Pancreas (tissue), 10 donors: Measurements from ENCODE around the gene HDGFL3. TPM values are rescaled to one million over a fixed set of nuclear protein-coding genes. Genes with fewer than 3 reads are reported as not detected.

Source experiments
- ATAC-seq, 4 donors: fragments of 200-7000 bp; cut with Tn5 transposase; one replicate each; pipeline versions ENCODE4 v1.8.0 to v1.9.1; 2020; ENCODE audit warnings: mild to moderate bottlenecking in 4 of 4, moderate library complexity in 4 of 4
- DNase-seq, 6 donors: peaks; one replicate each; pipeline ENCODE4 v3.0.0-alpha.2; 2020
- FAIRE-seq: peaks from 2 replicates; lab custom pipeline; 2012; peaks lifted over from hg19 to GRCh38; lab: Jason Lieb, UNC
- H3K27ac ChIP-seq, 4 donors: fragments of 200-600 bp; sonication (generic); 1 replicate in 3 of 4; 2 replicates in 1 of 4; pipeline versions ENCODE4 v1.5.0 to v1.8.0; 2020
- H3K27me3 ChIP-seq, 4 donors: fragments of 200-600 bp; one replicate each; pipeline ENCODE4 v1.8.0; 2021
- H3K36me3 ChIP-seq, 3 donors: fragments of 200-600 bp; sonication (generic) in 1 of 3; one replicate each; pipeline versions ENCODE4 v1.5.0 to v1.8.0; 2020 to 2021
- H3K4me1 ChIP-seq, 3 donors: fragments of 200-600 bp; one replicate each; pipeline ENCODE4 v1.8.0; 2021
- H3K4me3 ChIP-seq, 4 donors: fragments of 200-600 bp; sonication (generic) in 2 of 4; one replicate each; pipeline versions ENCODE4 v1.5.0 to v1.8.0; 2020 to 2021
- H3K9me3 ChIP-seq, 4 donors: fragments of 200-600 bp; one replicate each; pipeline ENCODE4 v1.8.0; 2021
- WGBS, 2 donors: extraction: QIAGEN DNeasy Blood & Tissue Kit; methylation state at CpG; one replicate each; pipeline ENCODE4 v1.1.7; 2013; 5-methylcytosine and 5-hydroxymethylcytosine counted together
- intact Hi-C, 3 donors: fragments of 100-400 bp; cut with DNase I; formaldehyde crosslinking; loops; one replicate each; pipeline versions ENCODE4 v1.11.1 to v1.14.2; 2022
- polyA plus RNA-seq, 2 donors: library from polyadenylated mRNA; stranded (reverse); fragments of 200-250 nt; gene quantifications; one replicate each; pipeline ENCODE4 v1.2.3, GENCODE V29; 2013
- total RNA-seq, 6 donors: library from RNA; stranded (reverse); fragmentation: NEBNext Ultra II Directional in 4 of 6; extraction: Animal tissue kit (Norgen Biotek cat#: 25700) in 4 of 6; gene quantifications; one replicate each; pipeline versions ENCODE4 v1.2.1 to v1.2.4, GENCODE V29; 2021 to 2023
- TF ChIP-seq, protein P1 (sequence below), 4 donors: fragments of 200-600 bp; sonication (generic) in 3 of 4; IDR thresholded peaks; one replicate each; pipeline versions ENCODE4 v1.5.0 to v1.8.0; 2021; ENCODE audit warnings: antibody characterized with exemption in 4 of 4
- donor health status: healthy with polysubstance abuse.
- donor health status: DM: no; HTN: no; CAD: no; lungs with moderate emphysema.
- donor health status: DM: no; HTN: no; CAD: no.
- donor health status: control.
- donor health status: control.
- donor health status: Bipolar disorder and iron deficiency.
- donor health status: DM: yes; HTN: yes; CAD: no.
- donor health status: DM: no; HTN: no; CAD: no.
- donor health status: DM: no; HTN: no; CAD: no.
- donor health status: DM: yes; HTN: yes; CAD: no.

HDGFL3 gene
- total and polyA plus RNA-seq, 8 donors, result 3.0 to 17.2 (median 7.9) TPM

DNA sequence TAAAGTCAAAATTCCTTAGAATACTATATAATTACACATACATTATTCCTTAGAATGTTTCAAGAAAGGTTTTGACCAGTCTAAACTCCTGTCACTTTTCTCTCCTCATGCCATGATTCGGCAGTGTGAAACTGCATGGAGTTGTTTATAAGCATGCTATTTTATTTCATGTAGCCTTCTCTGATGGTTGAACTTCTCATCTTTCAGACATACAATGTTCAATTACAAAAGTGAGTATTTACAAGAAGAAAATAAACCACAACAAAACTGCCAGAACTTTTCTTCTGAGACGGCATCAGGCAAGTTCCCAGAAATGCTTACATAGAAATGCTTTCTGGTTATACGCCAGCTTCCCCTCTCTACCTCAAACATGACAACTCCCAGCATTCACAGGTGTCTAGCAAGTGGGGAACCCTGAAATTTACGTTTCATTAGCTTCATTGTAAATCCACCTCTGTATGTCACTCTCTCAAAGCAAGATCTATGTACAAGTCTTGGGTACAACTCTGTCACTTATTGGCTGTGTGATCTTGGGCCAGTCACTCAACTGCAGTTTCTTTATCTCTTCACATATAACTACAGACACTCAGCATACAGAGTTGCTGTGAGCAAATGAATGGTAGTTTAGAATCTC is 42.7 kb downstream of the HDGFL3 start:
- TF ChIP-seq, protein P1, sequence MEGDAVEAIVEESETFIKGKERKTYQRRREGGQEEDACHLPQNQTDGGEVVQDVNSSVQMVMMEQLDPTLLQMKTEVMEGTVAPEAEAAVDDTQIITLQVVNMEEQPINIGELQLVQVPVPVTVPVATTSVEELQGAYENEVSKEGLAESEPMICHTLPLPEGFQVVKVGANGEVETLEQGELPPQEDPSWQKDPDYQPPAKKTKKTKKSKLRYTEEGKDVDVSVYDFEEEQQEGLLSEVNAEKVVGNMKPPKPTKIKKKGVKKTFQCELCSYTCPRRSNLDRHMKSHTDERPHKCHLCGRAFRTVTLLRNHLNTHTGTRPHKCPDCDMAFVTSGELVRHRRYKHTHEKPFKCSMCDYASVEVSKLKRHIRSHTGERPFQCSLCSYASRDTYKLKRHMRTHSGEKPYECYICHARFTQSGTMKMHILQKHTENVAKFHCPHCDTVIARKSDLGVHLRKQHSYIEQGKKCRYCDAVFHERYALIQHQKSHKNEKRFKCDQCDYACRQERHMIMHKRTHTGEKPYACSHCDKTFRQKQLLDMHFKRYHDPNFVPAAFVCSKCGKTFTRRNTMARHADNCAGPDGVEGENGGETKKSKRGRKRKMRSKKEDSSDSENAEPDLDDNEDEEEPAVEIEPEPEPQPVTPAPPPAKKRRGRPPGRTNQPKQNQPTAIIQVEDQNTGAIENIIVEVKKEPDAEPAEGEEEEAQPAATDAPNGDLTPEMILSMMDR (IDR thresholded peaks at IDR 0.05), result no peak
- Histone ChIP-seq H3K27me3 (no peaks in the 10 kb centered on the region), H3K4me1 (no peaks in the 10 kb centered on the region), H3K27ac (no peak overlapping the region), H3K9me3 (no peaks in the 10 kb centered on the region), H3K36me3 (no peaks in the 10 kb centered on the region), H3K4me3 (no peak overlapping the region)
- FAIRE-seq (no peak), DNase-seq (no peak), ATAC-seq (no peak)
- WGBS, 2 donors, result 73 to 82% methylated on average over 4 of the region's 4 CpGs
- intact Hi-C loops, result no loop called here

DNA sequence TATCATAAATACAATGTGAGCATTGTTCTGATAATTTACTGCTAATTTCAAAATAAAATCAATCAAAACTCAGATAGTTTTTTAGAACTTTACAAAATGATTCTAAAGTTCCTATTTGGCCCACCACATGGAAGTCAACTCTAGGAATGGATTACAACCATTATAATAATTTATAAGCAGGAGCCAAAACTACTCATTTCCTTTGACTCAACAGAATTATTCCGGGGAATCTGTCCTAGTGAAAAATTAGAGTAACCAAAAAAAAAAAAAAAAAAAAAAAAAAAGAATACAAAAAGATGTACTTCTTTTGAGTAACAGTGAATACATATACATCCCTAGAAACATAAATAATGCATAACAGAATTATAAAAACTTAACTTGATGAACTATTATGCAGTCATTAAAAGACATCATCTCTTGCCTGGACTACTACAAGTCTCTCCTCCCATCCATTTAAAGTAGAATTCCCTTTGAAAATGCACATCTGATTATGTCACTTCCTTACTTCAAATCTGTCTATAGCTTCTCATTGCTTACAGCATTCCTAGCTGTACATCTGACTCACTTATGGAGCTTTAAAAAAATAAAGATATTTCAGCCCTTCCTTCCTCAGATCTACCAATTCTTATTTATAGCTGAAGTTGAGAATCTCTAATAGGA is 43.4 kb downstream of the HDGFL3 start:
- FAIRE-seq (no peak), ATAC-seq (no peak), DNase-seq (no peak)
- Histone ChIP-seq H3K36me3 (no peaks in the 10 kb centered on the region), H3K4me3 (no peak overlapping the region), H3K27me3 (no peaks in the 10 kb centered on the region), H3K27ac (no peak overlapping the region), H3K4me1 (no peaks in the 10 kb centered on the region), H3K9me3 (no peaks in the 10 kb centered on the region)
- 78 to 88% methylated on average over 1 of the region's 1 CpG for WGBS, 2 donors
- TF ChIP-seq, protein P1 (IDR thresholded peaks at IDR 0.05), result no peak
- intact Hi-C loops, result no loop called here

DNA sequence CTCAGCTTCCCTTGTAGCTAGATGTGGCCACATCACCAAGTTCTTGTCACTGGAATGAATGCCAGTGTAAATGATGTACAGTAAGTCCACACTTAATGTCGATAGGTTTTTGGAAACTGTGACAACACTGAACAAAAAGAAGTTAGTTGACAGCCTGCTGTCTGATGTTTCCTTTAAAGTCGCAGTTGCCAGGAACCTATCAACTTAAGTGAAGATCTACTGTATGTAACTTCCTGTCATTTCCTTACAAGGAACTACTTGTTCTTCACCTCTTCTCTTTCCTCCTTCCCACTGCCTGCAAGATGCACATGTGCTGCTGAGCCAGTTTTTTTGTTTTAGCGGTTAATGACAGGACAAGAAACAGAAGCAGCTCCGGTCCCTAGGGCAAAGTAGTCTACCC is 44.6 kb downstream of the HDGFL3 start:
- DNase-seq (no peak), FAIRE-seq (no peak), ATAC-seq (no peak)
- no peaks in the 10 kb centered on the region for H3K9me3 ChIP-seq
- H3K27ac ChIP-seq, result no peak overlapping the region
- 89 to 91% methylated on average over 4 of the region's 4 CpGs for WGBS, 2 donors
- no peaks in the 10 kb centered on the region for H3K36me3 ChIP-seq
- no peaks in the 10 kb centered on the region for H3K27me3 ChIP-seq
- no peaks in the 10 kb centered on the region for H3K4me1 ChIP-seq
- intact Hi-C loops, result no loop called here
- no peak overlapping the region for H3K4me3 ChIP-seq
- TF ChIP-seq, protein P1 (IDR thresholded peaks at IDR 0.05), result no peak

DNA sequence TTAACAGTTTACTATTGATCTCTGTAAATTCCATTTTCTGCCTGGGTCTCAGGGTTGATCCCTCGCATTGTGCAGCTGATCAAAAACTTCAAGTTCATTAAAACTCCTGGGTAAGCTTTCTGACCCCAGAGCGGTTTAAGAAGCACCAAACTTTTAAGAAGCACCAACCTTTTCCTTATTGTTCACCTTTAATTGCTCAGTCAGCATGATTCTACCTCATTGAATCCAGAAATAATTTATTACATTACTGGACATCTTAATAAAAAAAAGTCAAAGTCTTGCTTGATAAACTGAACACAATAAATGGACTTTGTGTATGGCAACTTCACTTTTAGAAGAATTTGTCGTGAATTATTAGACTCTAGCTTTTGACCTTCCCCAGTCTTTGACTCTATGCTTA is 46.9 kb downstream of the HDGFL3 start:
- DNase-seq (no peak), FAIRE-seq (no peak), ATAC-seq (no peak)
- H3K27me3 ChIP-seq, result no peaks in the 10 kb centered on the region
- no peaks in the 10 kb centered on the region for H3K4me1 ChIP-seq
- TF ChIP-seq, protein P1 (IDR thresholded peaks at IDR 0.05), result no peak
- intact Hi-C loops, result no loop called here
- no peak overlapping the region for H3K27ac ChIP-seq
- 88 to 93% methylated on average over 3 of the region's 3 CpGs for WGBS, 2 donors
- no peak overlapping the region for H3K4me3 ChIP-seq
- H3K9me3 ChIP-seq, result no peaks in the 10 kb centered on the region
- no peaks in the 10 kb centered on the region for H3K36me3 ChIP-seq

DNA sequence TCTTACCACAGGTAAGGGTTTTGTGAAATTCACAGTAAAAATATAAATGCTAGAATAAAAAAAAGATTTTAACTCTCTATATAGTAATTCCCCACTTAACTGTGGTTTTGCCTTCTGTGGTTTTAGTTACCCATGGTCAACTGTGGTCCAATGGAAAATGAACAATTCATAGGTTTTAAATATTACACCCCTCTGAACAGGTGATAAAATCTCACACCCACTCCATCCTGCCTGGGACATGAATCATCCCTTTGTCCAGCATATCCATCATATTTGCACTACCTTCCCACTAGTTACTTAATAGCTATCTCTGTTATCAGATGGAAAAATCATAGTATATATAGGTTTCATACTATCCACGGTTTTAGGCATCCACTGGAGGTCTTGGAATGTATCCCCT is 49.2 kb downstream of the HDGFL3 start:
- TF ChIP-seq, protein P1 (IDR thresholded peaks at IDR 0.05), result no peak
- Histone ChIP-seq H3K27ac (no peak overlapping the region), H3K4me3 (no peak overlapping the region), H3K4me1 (no peaks in the 10 kb centered on the region), H3K36me3 (no peaks in the 10 kb centered on the region), H3K27me3 (no peaks in the 10 kb centered on the region), H3K9me3 (no peaks in the 10 kb centered on the region)
- intact Hi-C loops, result no loop called here
- WGBS, 2 donors, result 42 to 59% methylated on average over 1 of the region's 1 CpG
- ATAC-seq (no peak), DNase-seq (no peak), FAIRE-seq (no peak)
